IPS DF 4.7 (cell line): ENCODE results near the gene GLIPR2.
"Not testable (repeated sequence)": the region's sequence is repeated elsewhere in the genome, so short reads cannot be mapped to it uniquely, and the experiment has no call there.

Source experiments
- DNase-seq: peaks from one replicate; pipeline ENCODE4 v3.0.0-alpha.2; 2013; ENCODE audit warnings: low spot score; ENCODE audit errors: extremely low read depth

The GLIPR2 gene

GRCh38 chr9:36143245-36143641, 6.7 kb downstream of the GLIPR2 start:
- DNase-seq, result no peak

GRCh38 chr9:36144309-36145232, 8.0 kb downstream of the GLIPR2 start:
- no peak for DNase-seq

DNA sequence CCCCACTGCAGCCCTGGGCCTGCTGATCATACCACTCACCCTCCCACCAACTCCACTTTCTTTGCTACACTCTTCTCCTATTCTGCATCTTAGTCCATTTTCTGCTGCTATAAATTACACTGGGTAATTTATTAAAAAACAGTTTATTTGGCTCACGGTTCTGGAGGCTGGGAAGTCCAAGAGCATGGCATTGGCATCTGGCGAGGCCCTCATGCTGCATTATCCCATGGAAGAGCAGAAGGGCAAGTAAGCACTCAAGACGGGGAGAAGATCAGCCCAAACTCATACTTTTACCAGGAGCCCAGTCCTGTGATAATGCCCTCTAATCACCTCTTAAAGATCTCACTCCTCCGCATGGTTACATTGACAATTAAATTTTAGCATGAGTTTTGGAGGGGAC, 9.4 kb downstream of the GLIPR2 start:
- DNase-seq, result no peak

GRCh38 chr9:36146651-36147050, 10.1 kb downstream of the GLIPR2 start:
- DNase-seq, result no peak

DNA sequence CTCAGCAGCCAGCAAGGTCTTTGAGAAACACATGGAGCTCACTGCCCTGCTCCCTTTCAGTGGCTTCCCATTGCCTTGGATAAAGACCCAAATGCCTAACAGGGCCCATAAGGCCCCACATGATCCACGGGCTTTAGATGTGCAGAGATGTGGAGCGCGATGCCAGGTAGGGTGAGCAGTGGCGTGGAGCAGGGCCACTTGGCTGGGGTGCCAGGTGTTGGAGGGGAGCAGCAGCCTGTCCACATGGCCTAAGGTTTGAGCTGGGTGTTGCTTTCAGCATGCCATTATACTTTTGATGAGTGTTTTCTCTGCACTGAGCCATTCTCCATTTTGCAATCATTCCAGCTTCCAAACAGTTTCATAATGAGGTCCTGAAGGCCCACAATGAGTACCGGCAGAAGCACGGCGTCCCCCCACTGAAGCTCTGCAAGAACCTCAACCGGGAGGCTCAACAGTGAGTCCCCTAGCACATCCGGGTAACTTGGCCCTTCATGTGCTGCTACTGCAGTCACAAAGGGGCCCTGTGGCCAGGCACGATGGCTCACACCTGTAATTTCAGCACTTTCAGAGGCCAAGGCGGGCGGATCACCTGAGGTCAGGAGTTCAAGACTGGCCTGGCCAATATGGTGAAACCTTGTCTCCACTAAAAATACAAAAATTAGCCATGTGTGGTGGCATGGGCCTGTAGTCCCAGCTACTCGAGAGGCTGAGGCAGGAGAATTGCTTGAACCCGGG, 11.1 kb downstream of the GLIPR2 start:
- no peak for DNase-seq

DNA sequence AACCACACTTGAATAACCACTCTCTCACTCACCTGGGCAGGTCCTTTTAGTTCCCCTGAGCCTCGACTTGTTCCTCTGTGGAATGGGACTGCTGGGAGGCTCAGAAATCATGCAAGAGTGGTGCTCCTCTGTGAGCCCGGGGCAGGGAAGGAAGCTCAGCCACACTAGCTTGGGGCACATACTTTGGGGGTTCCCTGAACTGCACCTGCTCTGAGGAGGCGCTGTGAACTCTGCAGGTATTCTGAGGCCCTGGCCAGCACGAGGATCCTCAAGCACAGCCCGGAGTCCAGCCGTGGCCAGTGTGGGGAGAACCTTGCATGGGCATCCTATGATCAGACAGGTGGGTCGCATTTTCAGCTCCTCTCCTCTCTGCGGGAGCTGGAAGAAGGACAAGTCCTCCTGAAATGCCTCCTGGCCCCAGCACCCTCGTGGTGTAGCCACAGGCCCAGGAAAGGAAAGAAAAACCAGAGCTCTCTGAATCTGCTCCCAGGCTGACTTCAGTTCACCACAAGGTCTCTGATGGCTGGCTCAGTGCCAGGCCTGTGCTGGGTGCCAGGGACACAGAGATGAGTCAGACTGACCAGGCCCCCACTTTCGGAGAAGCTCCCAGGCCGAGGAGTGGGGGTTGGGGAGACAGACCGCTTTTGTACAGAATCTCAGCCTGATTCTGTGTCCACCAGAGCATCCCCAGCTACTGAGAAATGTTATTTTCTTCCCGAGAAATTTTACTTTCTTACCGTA, 11.9 kb downstream of the GLIPR2 start:
- no peak for DNase-seq

DNA sequence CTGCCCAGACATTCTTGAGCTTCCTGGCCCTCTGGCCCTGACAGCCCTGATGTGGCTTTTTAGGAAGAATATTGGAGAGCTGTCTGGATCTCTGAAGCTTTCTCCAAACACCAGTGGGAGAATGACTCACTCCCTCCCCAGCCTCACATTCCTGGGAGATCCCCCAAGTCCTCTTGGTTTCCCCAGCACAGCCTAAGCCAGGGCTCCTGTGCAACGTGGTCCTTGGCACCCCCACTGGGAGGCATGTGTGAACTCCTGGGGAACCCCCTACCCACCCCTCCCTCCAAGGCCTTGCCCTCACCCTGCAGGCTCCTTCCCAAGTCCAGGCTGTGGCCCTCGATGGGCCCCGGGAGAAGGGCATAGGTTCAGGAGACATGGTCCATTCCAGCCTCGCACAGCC, 12.7 kb downstream of the GLIPR2 start:
- no peak for DNase-seq

- DNase-seq, result no peak
Measured at GRCh38 chr9:36150574-36151315, 14.2 kb downstream of the GLIPR2 start.

DNA sequence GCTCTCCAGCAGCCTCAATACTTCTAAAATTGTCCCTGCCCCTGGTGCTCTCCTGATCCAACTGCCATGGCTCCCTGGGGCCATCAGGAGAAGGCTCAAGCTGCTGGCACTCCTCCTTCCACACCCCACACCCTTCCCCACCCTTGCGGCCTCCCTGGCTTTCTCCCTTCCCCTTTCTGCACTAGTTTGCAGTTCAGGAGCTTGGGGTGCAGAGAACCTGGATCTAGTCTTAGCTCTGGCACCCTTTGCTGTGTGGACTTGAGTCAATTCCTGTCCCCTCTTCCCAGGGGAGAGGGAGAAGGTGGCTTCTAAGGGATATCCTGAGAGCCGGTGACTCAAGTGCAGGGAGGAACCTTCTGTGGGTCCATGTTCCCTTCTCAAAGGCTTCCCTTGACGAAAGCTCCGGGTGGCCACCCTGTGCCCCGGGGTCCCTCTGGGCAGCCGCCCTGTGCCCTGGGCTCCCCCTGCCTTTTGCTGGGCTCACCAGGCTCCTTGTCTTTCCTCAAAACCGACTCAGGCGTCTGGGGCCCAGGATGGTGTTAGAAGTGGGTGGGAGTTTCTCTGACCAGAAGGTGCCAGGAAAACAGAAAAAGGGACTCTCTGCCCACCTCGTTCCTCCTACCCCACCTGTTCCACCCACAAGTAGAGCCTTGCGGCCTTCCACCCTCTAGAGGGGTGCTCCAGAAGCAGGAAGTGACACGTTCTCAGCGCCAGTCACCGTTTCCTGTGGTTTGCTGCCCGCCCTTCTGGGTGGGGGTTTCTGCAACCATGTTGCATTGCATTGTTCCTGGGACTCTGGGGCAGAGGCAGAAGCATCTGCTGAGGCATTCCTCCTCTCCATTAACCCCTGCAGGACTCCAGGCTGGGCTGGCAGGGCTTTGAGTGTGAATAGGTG, 15.0 kb downstream of the GLIPR2 start:
- no peak for DNase-seq

DNA sequence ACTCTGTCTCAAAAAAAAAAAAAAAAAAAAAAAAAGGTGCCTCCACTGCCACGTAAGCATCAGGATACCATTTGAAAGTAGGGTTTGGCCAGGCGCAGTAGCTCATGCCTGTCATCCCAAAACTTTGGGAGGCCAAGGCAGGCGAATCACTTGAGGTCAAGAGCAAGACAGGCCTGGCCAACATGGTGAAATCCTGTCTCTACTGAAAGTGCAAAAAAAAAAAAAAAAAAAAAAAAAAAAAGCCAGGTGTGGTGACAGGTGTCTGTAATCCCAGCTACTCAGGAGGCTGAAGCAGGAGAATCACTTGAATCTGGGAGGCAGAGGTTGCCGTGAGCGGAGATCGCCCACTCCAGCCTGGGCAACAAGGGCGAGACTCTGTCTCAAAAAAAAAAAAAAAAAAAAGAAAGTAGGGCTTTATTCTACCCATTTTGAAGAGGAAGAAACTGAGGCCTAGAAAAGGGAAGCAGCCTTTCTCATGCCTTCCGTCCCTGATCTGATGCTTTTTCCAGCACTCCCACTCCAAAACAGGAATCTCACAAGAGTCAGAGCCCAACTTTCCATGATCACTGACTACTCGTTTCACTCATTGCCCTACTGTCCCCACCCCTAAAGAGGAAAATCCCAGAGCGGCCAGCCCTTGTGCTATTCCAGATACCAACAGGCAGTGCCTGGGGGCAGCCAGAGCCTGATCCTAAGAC, 16.4 kb downstream of the GLIPR2 start:
- no peak for DNase-seq

- no peak for DNase-seq
Measured at GRCh38 chr9:36153746-36154145, 17.2 kb downstream of the GLIPR2 start.

DNA sequence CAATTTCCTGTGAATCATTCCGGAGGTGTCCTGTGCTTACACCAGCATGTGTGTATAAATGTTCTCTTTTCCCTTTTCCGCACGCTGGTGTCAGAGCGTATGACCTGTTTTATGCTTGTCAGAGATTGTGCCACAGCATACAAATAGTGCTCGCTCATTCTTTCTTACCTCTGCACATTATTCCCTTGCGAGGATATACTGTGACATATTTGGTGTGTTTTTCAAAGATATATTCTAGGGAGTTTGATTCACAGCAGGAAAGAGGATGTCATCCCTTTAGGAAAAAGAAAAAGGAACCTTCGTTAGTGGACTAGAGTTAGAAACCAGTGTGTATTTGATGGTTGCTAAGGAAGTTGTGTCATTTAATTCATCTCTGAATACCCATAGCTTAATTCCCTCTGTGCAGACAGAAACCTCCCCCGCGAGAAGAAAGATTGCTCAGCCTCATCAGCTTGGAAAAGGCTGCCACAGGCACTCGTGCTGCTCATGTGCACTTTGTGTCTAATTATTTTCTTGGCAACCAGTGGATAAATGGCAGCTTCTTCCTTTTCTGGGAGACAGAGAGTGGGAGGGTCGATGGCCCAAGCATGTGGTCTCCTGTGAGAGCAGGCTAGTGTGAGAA, 17.9 kb downstream of the GLIPR2 start:
- no peak for DNase-seq

- DNase-seq, result no peak
Measured at GRCh38 chr9:36156116-36156515, 19.6 kb downstream of the GLIPR2 start.

- no peak for DNase-seq
Measured at GRCh38 chr9:36158122-36158521, 21.6 kb downstream of the GLIPR2 start.

- DNase-seq, result no peak
Measured at GRCh38 chr9:36158917-36159316, 22.4 kb downstream of the GLIPR2 start.

DNA sequence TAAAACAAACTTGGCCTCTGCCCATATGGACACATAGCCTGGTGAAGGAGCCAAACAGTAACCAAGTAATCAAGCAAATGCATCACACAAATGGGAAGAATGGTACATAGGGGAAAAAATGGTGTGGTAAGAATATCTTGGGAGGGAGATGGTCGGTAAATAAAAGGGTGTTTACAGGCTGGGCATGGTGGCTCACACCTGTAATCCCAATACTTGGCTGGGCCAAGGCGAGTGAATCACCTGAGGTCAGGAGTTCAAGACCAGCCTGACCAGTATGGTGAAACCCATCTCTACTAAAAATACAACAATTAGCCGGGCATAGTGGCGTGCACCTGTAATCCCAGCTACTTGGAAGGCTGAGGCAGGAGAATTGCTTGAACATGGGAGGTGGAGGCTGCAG, 23.0 kb downstream of the GLIPR2 start:
- DNase-seq, result not testable (repeated sequence)

- not testable (repeated sequence) for DNase-seq
Measured at GRCh38 chr9:36160126-36160525, 23.6 kb downstream of the GLIPR2 start.

GRCh38 chr9:36161187-36161586, 24.7 kb downstream of the GLIPR2 start:
- no peak for DNase-seq

GRCh38 chr9:36162211-36162738, 25.7 kb downstream of the GLIPR2 start:
- DNase-seq, result no peak
